SHP77 (cell line): ENCODE results near the gene DHRS7C.
"Not testable (repeated sequence)": the region's sequence is repeated elsewhere in the genome, so short reads cannot be mapped to it uniquely, and the experiment has no call there.

Experiments used
- DNase-seq, 2 experiments: peaks; one replicate each; lab custom pipeline; 2025; lab: John Stamatoyannopoulos, UW

Gene DHRS7C

GRCh38 chr17:9810100-9810949 lies 18.9 kb upstream of the DHRS7C start:
- DNase-seq: no peak

- no peak for DNase-seq
Measured at GRCh38 chr17:9809409-9809808, 18.0 kb upstream of the DHRS7C start.

- DNase-seq: no peak
Measured at GRCh38 chr17:9806699-9807098, 15.3 kb upstream of the DHRS7C start.

GRCh38 chr17:9805769-9806168 lies 14.4 kb upstream of the DHRS7C start:
- no peak for DNase-seq

- DNase-seq: no peak
Measured at GRCh38 chr17:9802697-9803096, 11.3 kb upstream of the DHRS7C start.

GRCh38 chr17:9802294-9802693 lies 10.9 kb upstream of the DHRS7C start:
- DNase-seq: no peak

- DNase-seq: no peak
Measured at GRCh38 chr17:9801505-9801904, 10.1 kb upstream of the DHRS7C start.

- no peak for DNase-seq
Measured at GRCh38 chr17:9798724-9799123, 7.3 kb upstream of the DHRS7C start.

- no peak for DNase-seq
Measured at GRCh38 chr17:9798008-9798407, 6.6 kb upstream of the DHRS7C start.

GRCh38 chr17:9792181-9792840 lies 919 bp upstream of the DHRS7C start:
- no peak for DNase-seq

- no peak for DNase-seq
Measured at GRCh38 chr17:9790316-9790715, 1.1 kb downstream of the DHRS7C start.

- no peak for DNase-seq
Measured at GRCh38 chr17:9788601-9789000, 2.8 kb downstream of the DHRS7C start.

GRCh38 chr17:9784544-9784943 lies 6.8 kb downstream of the DHRS7C start:
- no peak for DNase-seq

- not testable (repeated sequence) for DNase-seq
Measured at GRCh38 chr17:9783465-9783864, 7.9 kb downstream of the DHRS7C start.

GRCh38 chr17:9783050-9783449 lies 8.3 kb downstream of the DHRS7C start:
- no peak for DNase-seq

GRCh38 chr17:9780552-9780951 lies 10.8 kb downstream of the DHRS7C start:
- no peak for DNase-seq

- DNase-seq: no peak
Measured at GRCh38 chr17:9776911-9777310, 14.5 kb downstream of the DHRS7C start.

GRCh38 chr17:9772658-9773057 lies 18.7 kb downstream of the DHRS7C start:
- no peak for DNase-seq

GRCh38 chr17:9771465-9771864 lies 19.9 kb downstream of the DHRS7C start:
- DNase-seq: no peak

- no peak for DNase-seq
Measured at GRCh38 chr17:9769036-9769695, 22.2 kb downstream of the DHRS7C start.

- peak; percentile 4 to 33 for DNase-seq
Measured at GRCh38 chr17:9768381-9768934, 22.9 kb downstream of the DHRS7C start.

- DNase-seq: no peak
Measured at GRCh38 chr17:9767432-9767991, 23.9 kb downstream of the DHRS7C start.
